GM12878 (cell line): ENCODE results near the gene SLC13A3.

Experiments used
- CBX5 ChIP-seq: sonication (generic); IDR thresholded peaks from 2 replicates; pipeline ENCODE4 v1.6.1; 2016; ENCODE audit warnings: low read depth, moderate library complexity, mild to moderate bottlenecking, inconsistent platforms
- CEBPB ChIP-seq, 2 experiments: fragments of 150-350 bp in 1 of 2; IDR thresholded peaks; 2 replicates each; pipeline ENCODE4 v1.6.1; 2012 to 2014; ENCODE audit warnings: low read depth in 2 of 2, low read length in 2 of 2, borderline replicate concordance in 1 of 2, inconsistent platforms in 1 of 2
- CREB1 ChIP-seq: IDR thresholded peaks from 2 replicates; pipeline ENCODE4 v1.6.1; 2012; ENCODE audit warnings: low read depth, mild to moderate bottlenecking, inconsistent platforms
- FOXK2 ChIP-seq: fragments of 450-650 bp; IDR thresholded peaks from 2 replicates; pipeline ENCODE4 v1.6.1; 2017; ENCODE audit warnings: mild to moderate bottlenecking, moderate library complexity
- POLR2AphosphoS5 ChIP-seq: IDR thresholded peaks from 2 replicates; pipeline ENCODE4 v1.6.1; 2011; ENCODE audit warnings: mild to moderate bottlenecking, low read length, inconsistent platforms
- RFX5 ChIP-seq: IDR thresholded peaks from 2 replicates; pipeline ENCODE4 v1.6.1; 2011; ENCODE audit warnings: low read depth, low read length, improper control_type of control experiment
- SPI1 ChIP-seq: IDR thresholded peaks from 2 replicates; pipeline ENCODE4 v1.6.1; 2011; ENCODE audit warnings: low read depth, mild to moderate bottlenecking, low read length, moderate library complexity, borderline replicate concordance; ENCODE audit not compliant: insufficient read depth
- TF ChIP-seq, protein P1 (sequence below): IDR thresholded peaks from 2 replicates; pipeline ENCODE4 v1.6.1; 2012; ENCODE audit warnings: low read depth, low read length, improper control_type of control experiment
- TF ChIP-seq, protein P2 (sequence below), 3 experiments: IDR thresholded peaks in 2 of 3; conservative IDR thresholded peaks in 1 of 3; 2 replicates each; pipeline ENCODE4 v1.5.1; 2011; ENCODE audit warnings: low read depth in 3 of 3, low read length in 3 of 3, mild to moderate bottlenecking in 3 of 3, control low read depth in 2 of 3, moderate library complexity in 2 of 3, inconsistent platforms in 1 of 3, mixed read lengths in 1 of 3; ENCODE audit not compliant: control insufficient read depth in 2 of 3, insufficient read depth in 1 of 3; ENCODE audit errors: extremely low read depth in 1 of 3
- TF ChIP-seq, protein P3 (sequence below): IDR thresholded peaks from 2 replicates; pipeline ENCODE4 v1.6.1; 2012; ENCODE audit warnings: mild to moderate bottlenecking, low read depth, low read length
- TF ChIP-seq, protein P4 (sequence below): fragments of 450-650 bp; IDR thresholded peaks from 2 replicates; pipeline ENCODE4 v1.6.1; 2016; ENCODE audit warnings: mild to moderate bottlenecking, moderate library complexity, borderline replicate concordance

DNA sequence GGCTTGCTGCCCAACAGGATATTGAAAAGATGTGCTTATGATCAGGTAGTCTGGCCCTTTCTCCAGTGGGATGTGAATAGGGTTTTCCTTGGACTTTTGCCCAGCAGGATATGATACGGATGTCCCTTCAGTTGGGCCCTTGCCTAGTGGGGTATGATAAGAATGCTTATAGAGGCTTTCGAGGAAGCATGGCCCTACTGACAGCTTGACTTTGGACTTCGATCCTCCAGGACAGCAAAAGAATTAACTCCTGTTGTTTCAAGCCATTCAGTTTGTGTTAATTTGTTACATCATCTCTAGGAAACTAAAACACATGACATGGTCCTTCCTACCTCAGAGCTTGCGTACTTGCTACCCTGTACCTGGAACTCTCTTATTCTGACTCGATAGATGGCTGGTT is 128.2 kb downstream of the SLC13A3 start:
- TF ChIP-seq, protein P1, sequence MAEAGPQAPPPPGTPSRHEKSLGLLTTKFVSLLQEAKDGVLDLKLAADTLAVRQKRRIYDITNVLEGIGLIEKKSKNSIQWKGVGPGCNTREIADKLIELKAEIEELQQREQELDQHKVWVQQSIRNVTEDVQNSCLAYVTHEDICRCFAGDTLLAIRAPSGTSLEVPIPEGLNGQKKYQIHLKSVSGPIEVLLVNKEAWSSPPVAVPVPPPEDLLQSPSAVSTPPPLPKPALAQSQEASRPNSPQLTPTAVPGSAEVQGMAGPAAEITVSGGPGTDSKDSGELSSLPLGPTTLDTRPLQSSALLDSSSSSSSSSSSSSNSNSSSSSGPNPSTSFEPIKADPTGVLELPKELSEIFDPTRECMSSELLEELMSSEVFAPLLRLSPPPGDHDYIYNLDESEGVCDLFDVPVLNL: no peak
- TF ChIP-seq RFX5 (no peak), CREB1 (no peak), SPI1 (no peak), FOXK2 (no peak), POLR2AphosphoS5 (no peak), CEBPB (IDR thresholded peaks at IDR 0.05; ENCODE audit: borderline replicate concordance in 1 of 2, low read depth in 2 of 2, low read length in 2 of 2) (no peak), CBX5 (no peak)
- TF ChIP-seq, protein P2, sequence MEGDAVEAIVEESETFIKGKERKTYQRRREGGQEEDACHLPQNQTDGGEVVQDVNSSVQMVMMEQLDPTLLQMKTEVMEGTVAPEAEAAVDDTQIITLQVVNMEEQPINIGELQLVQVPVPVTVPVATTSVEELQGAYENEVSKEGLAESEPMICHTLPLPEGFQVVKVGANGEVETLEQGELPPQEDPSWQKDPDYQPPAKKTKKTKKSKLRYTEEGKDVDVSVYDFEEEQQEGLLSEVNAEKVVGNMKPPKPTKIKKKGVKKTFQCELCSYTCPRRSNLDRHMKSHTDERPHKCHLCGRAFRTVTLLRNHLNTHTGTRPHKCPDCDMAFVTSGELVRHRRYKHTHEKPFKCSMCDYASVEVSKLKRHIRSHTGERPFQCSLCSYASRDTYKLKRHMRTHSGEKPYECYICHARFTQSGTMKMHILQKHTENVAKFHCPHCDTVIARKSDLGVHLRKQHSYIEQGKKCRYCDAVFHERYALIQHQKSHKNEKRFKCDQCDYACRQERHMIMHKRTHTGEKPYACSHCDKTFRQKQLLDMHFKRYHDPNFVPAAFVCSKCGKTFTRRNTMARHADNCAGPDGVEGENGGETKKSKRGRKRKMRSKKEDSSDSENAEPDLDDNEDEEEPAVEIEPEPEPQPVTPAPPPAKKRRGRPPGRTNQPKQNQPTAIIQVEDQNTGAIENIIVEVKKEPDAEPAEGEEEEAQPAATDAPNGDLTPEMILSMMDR (IDR thresholded peaks at IDR 0.05 in 2 of 3, conservative IDR thresholded peaks at IDR 0.05 in 1 of 3; ENCODE audit: control insufficient read depth in 2 of 3, extremely low read depth in 1 of 3, insufficient read depth in 1 of 3, low read depth in 3 of 3, low read length in 3 of 3): no peak
- TF ChIP-seq, protein P3, sequence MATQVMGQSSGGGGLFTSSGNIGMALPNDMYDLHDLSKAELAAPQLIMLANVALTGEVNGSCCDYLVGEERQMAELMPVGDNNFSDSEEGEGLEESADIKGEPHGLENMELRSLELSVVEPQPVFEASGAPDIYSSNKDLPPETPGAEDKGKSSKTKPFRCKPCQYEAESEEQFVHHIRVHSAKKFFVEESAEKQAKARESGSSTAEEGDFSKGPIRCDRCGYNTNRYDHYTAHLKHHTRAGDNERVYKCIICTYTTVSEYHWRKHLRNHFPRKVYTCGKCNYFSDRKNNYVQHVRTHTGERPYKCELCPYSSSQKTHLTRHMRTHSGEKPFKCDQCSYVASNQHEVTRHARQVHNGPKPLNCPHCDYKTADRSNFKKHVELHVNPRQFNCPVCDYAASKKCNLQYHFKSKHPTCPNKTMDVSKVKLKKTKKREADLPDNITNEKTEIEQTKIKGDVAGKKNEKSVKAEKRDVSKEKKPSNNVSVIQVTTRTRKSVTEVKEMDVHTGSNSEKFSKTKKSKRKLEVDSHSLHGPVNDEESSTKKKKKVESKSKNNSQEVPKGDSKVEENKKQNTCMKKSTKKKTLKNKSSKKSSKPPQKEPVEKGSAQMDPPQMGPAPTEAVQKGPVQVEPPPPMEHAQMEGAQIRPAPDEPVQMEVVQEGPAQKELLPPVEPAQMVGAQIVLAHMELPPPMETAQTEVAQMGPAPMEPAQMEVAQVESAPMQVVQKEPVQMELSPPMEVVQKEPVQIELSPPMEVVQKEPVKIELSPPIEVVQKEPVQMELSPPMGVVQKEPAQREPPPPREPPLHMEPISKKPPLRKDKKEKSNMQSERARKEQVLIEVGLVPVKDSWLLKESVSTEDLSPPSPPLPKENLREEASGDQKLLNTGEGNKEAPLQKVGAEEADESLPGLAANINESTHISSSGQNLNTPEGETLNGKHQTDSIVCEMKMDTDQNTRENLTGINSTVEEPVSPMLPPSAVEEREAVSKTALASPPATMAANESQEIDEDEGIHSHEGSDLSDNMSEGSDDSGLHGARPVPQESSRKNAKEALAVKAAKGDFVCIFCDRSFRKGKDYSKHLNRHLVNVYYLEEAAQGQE: no peak
- TF ChIP-seq, protein P4, sequence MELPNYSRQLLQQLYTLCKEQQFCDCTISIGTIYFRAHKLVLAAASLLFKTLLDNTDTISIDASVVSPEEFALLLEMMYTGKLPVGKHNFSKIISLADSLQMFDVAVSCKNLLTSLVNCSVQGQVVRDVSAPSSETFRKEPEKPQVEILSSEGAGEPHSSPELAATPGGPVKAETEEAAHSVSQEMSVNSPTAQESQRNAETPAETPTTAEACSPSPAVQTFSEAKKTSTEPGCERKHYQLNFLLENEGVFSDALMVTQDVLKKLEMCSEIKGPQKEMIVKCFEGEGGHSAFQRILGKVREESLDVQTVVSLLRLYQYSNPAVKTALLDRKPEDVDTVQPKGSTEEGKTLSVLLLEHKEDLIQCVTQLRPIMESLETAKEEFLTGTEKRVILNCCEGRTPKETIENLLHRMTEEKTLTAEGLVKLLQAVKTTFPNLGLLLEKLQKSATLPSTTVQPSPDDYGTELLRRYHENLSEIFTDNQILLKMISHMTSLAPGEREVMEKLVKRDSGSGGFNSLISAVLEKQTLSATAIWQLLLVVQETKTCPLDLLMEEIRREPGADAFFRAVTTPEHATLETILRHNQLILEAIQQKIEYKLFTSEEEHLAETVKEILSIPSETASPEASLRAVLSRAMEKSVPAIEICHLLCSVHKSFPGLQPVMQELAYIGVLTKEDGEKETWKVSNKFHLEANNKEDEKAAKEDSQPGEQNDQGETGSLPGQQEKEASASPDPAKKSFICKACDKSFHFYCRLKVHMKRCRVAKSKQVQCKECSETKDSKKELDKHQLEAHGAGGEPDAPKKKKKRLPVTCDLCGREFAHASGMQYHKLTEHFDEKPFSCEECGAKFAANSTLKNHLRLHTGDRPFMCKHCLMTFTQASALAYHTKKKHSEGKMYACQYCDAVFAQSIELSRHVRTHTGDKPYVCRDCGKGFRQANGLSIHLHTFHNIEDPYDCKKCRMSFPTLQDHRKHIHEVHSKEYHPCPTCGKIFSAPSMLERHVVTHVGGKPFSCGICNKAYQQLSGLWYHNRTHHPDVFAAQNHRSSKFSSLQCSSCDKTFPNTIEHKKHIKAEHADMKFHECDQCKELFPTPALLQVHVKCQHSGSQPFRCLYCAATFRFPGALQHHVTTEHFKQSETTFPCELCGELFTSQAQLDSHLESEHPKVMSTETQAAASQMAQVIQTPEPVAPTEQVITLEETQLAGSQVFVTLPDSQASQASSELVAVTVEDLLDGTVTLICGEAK: no peak
